Activated T-helper 9 cell treated with anti-CD3 and anti-CD28 coated beads, Interleukin-2, amount 50 U/mL, for 16 hours (primary cell): ENCODE measurements around the gene CTIF.
"Not testable (repeated sequence)": the region's sequence is repeated elsewhere in the genome, so short reads cannot be mapped to it uniquely, and the experiment has no call there.

ENCODE experiments used
- DNase-seq: peaks from one replicate; pipeline ENCODE4 v3.0.0-alpha.2; 2020; ENCODE audit warnings: low read depth

Gene CTIF

DNA sequence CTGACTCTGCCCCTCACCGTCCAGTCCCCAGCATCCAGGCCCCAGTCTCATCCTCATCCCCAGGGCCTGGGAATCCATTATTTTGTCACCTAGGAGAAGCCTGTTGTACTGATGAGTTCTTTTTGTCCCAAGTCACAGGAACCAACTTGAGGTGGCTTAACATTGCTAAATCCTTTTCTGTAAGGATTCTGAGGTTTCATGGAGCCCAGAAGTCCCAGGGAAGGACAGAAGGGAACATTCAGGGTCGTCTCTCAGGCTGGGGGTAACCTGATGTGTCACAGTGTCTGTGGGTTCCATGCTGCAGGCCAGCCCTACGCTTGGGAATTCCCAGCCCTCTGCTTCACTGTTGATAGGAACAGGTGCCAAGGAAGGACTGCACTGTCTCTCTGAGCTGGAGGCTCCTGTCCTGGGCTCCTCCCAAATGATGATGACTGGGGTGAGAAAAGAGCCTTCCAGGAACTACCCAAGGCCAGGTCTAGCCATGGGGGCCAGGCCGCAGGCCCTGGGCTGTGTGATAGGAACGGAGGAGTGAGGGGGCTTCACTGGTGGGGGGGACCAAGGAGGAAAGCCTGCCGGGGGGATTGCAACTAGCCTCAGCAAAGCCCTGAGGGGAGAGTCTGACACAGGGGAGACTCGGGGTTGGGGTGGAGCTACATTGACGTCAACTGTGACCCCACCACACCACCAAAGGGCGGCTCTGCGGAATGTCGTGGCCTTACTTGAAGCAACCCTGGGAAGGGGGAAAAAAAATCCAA lies 266.2 kb downstream of the CTIF start:
- DNase-seq = no peak

DNA sequence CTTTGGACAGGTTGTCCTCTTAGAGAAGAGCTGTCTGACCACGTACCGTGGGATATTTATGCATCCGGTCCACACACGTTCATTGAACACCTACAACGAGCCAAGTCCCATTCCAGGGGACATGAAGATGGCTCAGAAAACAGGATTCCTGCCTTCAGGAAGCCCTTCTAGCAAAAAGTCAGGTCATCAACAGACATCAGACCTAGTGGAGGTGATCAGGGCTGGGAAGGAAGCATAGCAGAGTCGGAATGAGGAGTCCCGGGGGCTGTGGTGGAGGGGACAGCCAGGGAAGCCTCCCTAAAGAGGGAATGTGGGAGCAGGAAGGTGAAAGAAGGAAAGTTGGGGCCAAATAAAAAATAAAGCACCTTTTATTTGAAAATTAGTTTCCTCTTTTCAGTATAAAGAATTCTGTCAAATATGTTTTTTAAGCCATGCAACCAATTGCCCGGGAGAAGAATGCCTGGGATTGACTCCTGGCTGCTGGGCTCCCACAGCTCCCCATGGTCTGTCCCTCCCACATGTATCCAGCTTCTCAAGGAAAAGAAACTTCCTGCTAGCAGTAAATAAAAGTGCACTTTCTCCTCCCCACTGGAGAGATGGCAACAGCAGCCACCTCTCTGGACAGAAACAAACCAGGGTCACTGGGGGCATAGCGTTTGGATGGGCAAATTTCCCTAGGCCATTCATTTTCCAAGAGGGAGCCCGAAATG lies 267.1 kb downstream of the CTIF start:
- no peak for DNase-seq

DNA sequence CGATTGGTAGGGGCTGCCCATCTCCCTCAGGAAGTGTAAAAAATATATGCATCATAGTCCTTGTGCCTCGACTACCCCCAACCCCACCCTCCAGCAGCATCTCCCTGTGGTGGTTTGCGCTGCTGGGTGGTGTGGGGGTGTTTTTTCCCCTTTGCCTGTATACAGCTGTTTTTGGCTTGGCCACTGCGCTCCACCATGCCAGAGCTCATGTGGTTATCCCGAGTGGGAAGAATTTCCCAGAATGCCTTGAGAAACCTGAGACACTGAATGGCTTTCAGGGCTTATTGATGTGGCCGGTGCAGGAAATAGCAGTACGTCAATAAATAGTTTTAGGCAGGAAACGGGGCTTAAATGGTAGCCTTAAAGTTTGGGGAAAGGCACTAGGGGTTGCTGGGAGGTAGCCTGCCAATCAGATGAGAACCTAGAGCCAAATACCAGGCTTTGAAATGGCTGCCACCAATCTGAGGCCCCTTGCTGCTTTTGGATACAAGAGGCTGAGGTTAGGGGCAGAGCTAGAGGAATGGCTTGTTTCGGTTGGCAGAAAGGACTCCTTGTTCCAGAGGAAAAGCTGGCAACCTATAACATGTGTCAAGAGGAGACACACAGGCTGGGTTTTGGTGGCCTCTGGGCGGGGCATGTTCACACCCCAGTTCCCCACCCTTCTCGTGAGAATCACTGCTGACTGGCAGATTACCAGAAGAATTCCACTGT lies 267.9 kb downstream of the CTIF start:
- no peak for DNase-seq

DNA sequence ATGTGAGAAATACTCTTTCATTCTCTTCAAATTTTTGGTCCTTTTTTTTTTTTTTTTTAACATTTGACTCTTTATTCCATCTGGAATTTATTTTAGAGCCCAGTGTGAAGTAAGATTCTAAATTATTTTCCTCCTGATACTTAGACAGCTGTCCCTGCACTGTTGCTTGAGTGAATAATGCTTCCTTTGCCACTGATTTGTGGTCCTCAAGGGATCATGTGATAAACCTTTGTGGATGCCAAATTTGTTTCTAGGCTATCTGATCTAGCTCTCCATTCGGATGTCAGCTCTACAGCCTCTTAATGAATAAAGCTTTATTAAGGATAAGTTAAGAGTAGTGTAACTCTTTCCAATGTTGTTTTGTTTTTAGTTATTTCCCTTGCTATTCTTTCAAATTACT lies 269.6 kb downstream of the CTIF start:
- DNase-seq = no peak

DNA sequence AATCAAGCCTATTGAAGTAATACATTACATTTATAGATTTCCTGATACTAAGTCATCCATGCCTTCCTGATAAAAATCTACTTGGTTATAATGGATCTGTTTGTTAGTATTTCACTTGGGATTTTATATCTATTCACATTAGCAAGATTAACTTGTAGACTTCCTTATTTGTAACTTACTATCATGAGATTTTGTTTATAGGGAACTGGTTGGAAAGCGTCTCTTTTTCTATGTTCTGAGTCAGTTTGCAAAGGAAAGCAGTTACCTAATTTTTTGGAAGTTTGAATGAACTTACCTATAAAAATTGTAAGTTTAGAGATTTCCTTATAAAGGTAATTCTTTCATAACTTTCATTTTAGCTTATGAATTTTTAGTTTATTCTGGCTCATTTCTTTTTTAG lies 270.5 kb downstream of the CTIF start:
- DNase-seq = no peak

DNA sequence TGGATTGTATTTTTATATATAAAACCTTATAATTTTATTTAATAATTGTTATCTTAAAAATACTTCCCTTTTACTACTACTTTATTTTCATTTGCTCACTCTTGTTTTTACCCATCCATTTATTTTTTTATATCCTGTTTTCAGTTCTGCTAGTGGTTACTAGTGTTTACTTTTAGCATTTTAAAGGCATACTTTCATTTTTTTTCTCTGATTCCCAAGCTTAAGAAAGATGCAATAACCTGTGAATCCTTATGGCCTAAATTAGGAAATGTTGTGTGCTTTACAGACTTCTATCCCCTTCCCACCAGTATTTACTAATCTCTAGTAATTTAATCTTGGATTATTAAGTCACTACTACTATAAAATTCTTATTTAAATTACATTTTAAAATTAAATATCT lies 272.0 kb downstream of the CTIF start:
- DNase-seq = no peak

DNA sequence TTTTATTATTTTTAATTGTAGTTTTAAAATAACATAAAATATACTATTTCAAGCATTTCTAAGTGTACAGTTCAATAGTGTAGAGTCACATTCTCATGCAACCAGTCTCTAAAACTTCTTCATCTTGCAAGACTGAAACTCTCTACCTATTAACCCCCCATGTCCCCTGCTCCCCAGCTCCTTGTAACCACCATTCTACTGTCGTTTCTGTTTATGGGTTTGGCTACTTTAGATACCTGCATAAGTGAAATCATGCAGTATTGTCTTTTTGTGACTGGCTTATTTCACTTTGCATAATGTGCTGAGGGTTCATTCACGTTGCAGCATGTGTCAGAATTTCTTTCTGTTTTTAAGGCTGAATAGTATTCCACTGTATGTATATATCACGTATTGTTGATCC lies 272.6 kb downstream of the CTIF start:
- no peak for DNase-seq

DNA sequence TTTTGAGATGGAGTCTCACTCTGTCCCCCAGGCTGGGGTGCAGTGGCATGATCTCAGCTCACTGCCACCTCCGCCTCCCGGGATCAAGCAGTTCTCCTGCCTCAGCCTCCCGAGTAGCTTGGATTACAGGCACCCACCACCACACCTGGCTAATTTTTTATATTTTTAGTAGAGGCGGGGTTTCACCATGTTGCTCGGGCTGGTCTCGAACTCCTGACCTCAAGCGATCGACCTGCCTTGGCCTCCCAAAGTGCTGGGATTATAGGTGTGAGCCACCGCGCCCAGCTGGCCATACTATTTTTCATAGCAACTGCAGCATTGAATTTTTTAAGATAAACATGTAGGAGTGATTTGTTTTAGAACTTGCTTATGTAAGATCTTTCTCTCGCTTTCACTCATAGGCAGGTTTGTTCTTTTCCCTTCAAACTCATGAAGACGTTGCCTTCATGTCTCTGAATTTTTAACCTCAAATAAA lies 273.2 kb downstream of the CTIF start:
- not testable (repeated sequence) for DNase-seq

DNA sequence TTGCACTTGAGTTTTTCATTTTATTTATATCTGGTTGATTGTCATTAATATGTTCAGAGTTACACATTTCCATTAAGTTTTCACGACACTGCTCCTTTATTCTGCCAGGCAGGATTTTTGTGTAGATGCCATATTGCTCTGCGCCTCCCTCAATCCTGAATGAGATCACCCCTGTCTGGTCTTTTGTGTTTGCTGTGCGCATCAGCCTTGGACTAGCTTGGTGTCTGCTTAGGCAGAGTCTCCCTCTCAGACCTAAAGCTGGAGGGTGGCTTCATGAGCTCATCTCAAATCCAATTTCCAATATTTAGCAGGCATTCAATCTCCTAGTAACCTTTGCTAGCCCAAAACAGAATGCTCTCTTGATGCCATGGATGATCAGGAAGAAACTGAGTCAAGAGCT lies 274.5 kb downstream of the CTIF start:
- DNase-seq = no peak

DNA sequence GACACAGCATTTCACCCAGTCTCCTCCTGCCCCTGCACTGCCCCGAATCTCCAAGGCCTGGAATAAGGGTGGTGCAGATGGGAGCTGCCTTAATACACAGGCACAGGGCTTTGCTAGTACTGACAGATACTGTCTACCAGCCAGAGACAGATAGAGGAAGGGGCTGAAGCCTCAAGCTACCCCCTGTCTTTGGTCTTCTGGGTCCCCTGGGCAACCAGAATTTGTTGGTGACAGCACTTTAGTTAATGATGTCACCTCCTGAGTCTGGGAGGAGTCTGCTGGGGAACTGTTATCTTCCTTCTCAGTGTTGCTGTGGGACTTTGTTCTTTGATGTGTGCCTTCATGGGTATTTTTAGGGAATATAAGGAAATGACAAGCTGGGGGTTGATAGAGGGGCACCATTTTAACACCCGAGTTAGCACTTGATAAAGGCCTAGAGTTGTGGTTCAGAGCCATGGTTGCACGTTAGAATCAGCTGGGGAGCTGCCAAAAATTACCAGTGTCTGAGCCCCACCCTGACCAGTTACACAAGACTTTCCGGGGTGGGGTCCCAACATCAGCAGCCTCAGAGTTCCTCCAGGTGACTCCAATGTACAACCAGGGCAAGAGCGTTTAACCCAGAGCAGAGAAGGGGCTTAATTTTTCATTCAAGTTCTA lies 275.1 kb downstream of the CTIF start:
- DNase-seq = no peak

DNA sequence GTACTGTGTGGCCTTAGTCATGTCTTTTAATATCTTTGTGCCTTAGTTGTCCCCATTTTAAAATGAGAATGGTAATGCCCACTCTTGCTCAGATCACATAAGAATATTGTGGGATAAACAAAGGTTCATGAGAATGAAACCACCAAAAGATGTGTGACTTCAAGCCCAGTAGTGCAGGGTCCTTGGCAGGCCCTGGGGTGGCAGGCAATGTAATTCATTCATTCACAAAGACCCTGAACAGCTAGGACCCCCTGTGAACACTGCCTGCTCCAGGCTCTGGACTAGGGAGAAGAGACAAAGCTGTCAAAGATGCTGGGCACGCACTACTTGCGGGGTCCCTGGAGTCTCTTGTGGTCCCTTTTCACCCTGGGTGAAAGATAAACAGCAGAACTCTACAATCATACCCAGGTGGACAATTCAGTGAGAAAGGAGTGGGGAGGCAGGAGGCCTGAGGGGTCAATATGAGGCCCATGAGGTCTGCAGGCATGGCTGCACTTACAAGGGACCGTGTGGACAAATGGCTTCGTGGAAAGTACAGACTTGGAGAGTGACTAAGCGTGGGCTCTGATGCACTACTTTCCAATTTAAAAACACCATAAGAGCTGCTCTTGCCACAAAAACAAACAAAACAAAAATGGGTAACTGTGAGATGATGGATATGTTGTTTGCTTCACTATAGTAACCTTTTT lies 275.8 kb downstream of the CTIF start:
- no peak for DNase-seq

DNA sequence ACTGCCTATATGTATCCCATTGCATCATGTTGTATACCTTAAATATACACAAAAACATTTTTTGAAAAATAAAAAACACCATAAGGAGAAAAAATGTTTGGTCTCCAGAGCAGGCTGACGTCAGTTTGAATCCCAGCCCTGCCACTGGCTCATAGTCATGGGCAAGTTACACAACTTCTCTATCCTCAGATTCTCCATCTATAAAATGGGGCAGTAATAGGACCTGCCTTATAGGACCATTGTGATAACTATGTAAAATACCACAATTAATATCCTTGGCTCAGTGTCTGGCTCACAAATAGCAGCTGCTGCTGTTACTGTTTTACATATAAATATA lies 276.3 kb downstream of the CTIF start:
- no peak for DNase-seq

DNA sequence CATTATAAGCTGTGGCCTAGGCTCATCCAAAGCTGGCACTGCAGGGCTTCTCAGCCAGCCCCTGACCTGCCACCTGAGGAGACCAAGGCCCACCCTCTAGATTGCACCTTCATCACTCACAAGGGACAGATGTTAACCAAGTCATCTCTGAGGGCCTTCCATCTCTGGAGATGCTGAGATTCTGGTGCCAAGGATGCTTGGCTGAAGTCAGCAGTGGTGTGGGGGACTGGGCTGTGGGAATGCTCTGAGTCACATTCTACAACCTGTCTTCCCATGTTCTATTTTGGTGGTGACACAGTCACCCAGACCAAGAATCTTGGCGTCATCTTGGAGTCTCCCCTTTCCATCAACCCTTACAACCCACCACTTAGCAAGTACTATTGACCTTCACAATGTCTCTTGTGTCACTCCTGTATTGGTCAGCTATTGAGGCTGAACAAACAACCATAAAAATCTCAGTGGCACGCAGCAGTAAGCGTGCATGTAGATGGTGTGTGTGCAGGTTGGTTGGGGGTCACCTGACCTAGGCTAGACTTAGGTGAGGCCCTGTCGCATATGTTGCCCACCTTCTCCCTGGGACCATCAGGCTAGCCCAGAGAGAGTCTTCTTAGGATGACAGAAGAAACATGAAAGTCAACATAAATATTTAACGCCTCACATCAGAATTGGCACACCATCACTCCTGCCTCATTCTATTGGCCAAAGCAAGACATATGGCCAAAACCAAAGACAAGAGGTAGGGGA lies 276.9 kb downstream of the CTIF start:
- DNase-seq = no peak

DNA sequence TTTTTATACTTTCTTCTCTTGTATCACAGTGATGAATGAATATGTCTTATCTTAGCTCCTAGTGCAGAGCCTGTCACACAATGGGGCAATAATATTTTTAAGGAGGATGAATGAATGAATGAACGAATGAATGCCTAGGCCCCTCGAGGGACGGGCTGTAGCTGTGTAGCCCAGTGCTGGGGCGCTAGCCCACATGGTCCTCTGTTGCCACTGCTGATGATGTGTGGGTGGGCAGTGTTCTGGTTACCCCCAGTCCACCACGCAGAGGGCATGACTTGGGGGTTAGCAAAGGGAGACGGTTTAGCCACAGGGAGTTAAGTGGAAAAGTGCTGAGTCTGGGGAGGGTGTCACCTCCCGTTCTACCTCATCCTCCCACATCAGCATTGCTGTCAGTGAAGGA lies 277.7 kb downstream of the CTIF start:
- no peak for DNase-seq

DNA sequence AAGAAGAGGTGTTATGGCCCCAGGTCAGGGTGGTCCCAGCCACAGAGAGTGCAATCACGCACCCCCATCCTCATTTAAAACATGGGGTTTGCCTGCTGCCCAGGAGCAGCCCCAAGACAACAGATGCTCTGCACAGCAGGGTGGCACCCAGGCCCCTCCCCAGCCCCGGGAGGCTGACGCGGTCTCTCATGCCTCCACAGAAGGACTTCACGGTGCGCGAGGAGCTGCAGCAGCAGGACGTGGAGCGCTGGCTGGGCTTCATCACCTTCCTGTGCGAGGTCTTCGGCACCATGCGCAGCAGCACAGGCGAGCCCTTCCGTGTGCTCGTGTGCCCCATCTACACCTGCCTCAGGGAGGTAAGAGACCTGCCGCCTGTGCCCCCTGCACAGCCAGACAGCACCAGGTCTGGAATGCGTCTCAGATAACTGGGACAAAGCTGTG lies 278.2 kb downstream of the CTIF start:
- no peak for DNase-seq

DNA sequence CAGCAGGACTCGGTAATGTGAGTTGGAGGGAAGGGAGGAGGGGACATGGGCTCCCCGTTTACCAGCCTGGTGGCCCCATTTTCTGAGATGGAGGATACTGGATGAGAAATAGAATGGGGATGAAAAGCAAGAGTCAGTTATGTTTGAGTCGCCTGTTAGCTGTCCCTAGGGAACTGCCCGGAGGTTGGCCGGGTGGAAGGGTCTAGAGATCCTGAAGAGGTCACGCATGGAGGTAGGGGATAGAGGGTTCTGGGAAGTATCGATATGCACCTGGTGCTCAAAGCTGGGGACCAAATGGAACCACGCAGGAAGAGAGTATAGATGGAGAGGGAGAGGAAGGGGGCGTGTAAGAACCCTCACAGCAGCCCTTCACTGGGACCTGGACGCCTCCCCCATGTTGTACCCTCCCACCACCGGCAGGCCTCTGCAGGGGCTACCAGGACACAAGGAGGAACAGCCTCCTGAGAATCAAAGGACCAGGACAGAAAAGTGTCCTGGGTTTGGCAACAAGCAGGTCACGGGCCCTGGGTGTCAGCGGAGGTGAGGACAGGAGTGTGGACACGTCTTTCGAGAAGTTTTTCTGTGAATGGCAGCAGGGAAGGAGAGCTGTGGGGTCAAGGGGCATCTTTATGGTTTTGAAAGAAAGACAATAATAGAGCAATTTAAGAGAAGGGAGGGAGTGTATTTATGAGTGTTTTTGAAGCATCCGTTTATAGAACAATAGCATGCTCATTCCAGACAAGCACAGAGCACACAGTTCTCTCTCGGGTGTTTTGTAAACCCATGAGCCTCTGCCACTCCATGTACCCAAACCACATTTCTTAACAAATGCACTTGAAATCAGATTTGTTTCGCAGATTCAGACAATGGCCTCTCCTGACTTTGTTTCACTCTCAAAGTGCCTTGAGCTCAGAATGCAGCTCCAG lies 279.8 kb downstream of the CTIF start:
- DNase-seq = no peak

DNA sequence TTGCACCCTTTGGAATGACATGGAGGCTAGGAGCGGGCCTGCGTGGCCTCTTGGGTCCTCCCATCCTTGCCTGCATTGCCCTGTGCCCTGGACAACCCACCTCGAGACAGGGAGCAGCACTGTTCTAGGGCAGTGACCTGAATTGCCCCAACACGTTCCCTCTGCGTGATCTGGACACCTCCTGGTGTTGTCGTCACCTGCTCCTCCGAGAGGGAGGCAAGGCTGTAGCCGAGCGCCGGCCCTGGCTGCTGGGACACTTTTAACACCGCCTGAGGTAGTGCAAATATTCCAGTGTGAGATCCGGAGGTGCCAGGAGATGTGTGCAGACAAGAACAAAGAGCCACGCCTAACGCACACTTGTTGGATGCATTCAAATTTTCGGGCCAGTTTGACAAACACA lies 280.4 kb downstream of the CTIF start:
- no peak for DNase-seq

DNA sequence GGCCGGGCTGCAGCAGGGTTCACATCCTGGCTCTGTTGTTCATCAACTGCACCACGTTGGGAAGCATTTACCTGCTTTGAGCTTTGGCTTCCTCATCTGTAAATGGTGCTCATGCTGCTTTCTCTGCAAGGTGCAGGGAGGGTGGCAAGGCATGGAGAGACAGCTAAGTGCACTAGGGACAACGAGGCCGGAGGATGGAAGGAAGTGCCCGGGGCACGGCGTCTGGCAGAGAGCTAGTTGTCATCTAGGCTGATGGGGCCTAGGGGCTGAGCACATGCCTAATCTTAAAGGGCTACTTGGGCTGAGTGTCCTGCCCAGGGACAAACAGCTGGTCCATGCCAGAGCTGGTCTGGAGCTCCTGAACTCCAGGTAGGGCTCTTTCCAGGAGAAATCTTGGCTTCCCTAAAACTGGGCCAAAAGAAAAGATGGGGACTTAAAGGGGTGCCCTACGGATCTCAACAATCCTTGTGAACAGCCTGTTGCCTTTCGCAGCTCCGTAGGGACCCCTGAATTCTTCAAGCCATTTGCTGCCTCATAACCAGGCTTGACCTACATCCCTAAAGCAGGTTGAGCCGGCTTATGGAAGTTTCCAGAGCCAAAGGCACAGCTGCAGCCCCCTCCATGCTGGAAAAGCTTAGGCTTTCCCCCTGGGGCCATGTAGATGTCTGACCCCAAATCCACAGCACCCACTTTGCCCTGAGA lies 281.1 kb downstream of the CTIF start:
- DNase-seq = no peak

DNA sequence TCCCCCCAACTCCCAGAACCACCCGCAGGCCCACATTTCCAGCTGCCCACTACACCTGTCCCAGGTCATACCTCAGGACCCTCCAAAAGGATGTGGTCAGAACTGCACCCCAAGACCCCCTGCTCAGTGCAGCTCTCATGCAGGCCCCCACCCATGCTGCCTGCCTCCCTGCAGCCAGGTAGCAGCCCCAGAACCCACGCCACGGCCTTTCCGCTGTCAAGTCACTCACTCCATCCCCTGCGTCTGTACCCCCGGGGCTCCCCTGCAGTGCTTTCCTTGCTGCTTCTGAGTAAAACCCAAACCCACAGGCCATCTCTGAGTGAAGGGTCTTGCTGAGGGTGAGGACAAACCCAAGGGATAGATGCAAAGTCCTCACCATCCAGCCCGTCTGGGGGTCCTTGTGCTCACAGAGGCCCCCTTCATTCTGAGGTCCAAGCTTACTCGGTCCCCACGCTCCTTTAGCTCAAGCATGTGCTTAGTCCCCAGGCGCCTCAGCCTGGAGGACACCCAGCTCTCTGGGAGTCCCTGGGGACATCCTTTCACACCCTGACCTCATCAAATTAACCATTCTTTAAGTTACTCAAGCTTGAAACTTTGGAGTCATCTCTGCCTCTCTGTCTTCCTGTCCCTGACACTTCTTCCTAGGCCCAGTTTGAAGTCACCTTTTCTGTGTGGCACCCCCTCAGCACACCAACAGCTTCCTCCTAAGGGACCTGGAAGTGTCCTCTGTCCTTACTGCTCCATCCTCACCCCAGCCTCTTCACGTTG lies 281.8 kb downstream of the CTIF start:
- DNase-seq = no peak
